ENCODE measurements around the gene ZNF407.

GRCh38 chr18:74692367-74693013 is 94.8 kb downstream of the ZNF407 start:
- TF ChIP-seq CTCF (IDR thresholded peaks at IDR 0.05): no peak
- no peak for TF ChIP-seq EZH2 (IDR thresholded peaks at IDR 0.05)

Data from neural progenitor cell (in vitro differentiated cells).